HEK293 (cell line): ENCODE results near the gene IBA57.

Experiments
- CTCF ChIA-PET: fragments of 350-600 bp; formaldehyde crosslinking; extraction: SDS; loops from one replicate; lab custom pipeline; 2021; ENCODE audit warnings: antibody characterized with exemption; lab: Yijun Ruan, JAX
- POLR2A ChIA-PET: fragments of 300-600 bp; formaldehyde crosslinking; extraction: SDS; loops from one replicate; lab custom pipeline; 2020; ENCODE audit warnings: antibody characterized with exemption, inconsistent platforms; lab: Yijun Ruan, JAX
- H3K27ac ChIP-seq: fragments of 200-500 bp; sonication (Bioruptor generic); 2 replicates; pipeline ENCODE4 v1.5.1; 2014; ENCODE audit warnings: low read depth, low read length, control low read depth, inconsistent platforms; ENCODE audit errors: extremely low read depth
- H3K36me3 ChIP-seq, 2 experiments: fragments of 200-500 bp in 1 of 2; sonication (Bioruptor generic) in 1 of 2; 1 replicate in 1 of 2; 2 replicates in 1 of 2; pipeline ENCODE4 v1.5.1; 2014 to 2017; ENCODE audit warnings: inconsistent platforms in 2 of 2, low read length in 2 of 2; ENCODE audit not compliant: control insufficient read depth in 2 of 2, insufficient read depth in 1 of 2
- H3K4me1 ChIP-seq: fragments of 200-500 bp; sonication (Bioruptor generic); 2 replicates; pipeline ENCODE4 v1.5.1; 2014; ENCODE audit warnings: mild to moderate bottlenecking, low read length, inconsistent platforms; ENCODE audit not compliant: control insufficient read depth, insufficient read depth
- H3K4me3 ChIP-seq: 2 replicates; pipeline ENCODE4 v1.5.1; 2011; ENCODE audit warnings: low read depth, mild to moderate bottlenecking, control low read depth, low read length, moderate library complexity
- H3K9me3 ChIP-seq: fragments of 200-500 bp; sonication (Bioruptor generic); 2 replicates; pipeline ENCODE4 v1.5.1; 2014; ENCODE audit warnings: low read depth, low read length, inconsistent platforms; ENCODE audit not compliant: control insufficient read depth, insufficient read depth
- GLI4 ChIP-seq: fragments of 450-650 bp; formaldehyde crosslinking; IDR thresholded peaks from 2 replicates; pipeline ENCODE4 v1.5.1; 2016; ENCODE audit warnings: missing biosample characterization, missing genetic modification characterization
- GLIS2 ChIP-seq: fragments of 450-650 bp; formaldehyde crosslinking; IDR thresholded peaks from 2 replicates; pipeline ENCODE4 v1.5.1; 2016; ENCODE audit warnings: missing biosample characterization, missing genetic modification characterization
- MZF1 ChIP-seq: fragments of 450-650 bp; formaldehyde crosslinking; IDR thresholded peaks from 2 replicates; pipeline ENCODE4 v1.5.1; 2017; ENCODE audit warnings: missing biosample characterization, missing genetic modification characterization, borderline replicate concordance
- PRDM6 ChIP-seq: fragments of 450-650 bp; formaldehyde crosslinking; IDR thresholded peaks from 2 replicates; pipeline ENCODE4 v1.5.1; 2017; ENCODE audit warnings: missing biosample characterization, missing genetic modification characterization
- SETDB1 ChIP-seq: IDR thresholded peaks from one replicate; pipeline ENCODE4 v1.6.1; 2017; ENCODE audit warnings: mild to moderate bottlenecking, low read length, moderate library complexity, mixed read lengths; ENCODE audit not compliant: insufficient read length
- SP2 ChIP-seq: fragments of 450-650 bp; formaldehyde crosslinking; IDR thresholded peaks from 2 replicates; pipeline ENCODE4 v1.5.1; 2016; ENCODE audit warnings: missing biosample characterization, missing genetic modification characterization
- TSHZ1 ChIP-seq: fragments of 450-650 bp; formaldehyde crosslinking; IDR thresholded peaks from 2 replicates; pipeline ENCODE4 v1.5.1; 2016; ENCODE audit warnings: missing biosample characterization, missing genetic modification characterization, borderline replicate concordance
- WT1 ChIP-seq: fragments of 450-650 bp; formaldehyde crosslinking; IDR thresholded peaks from 2 replicates; pipeline ENCODE4 v1.5.1; 2016; ENCODE audit warnings: missing biosample characterization, missing genetic modification characterization
- ZBTB10 ChIP-seq: fragments of 450-650 bp; formaldehyde crosslinking; IDR thresholded peaks from 2 replicates; pipeline ENCODE4 v1.5.1; 2016; ENCODE audit warnings: missing biosample characterization, missing genetic modification characterization
- ZBTB21 ChIP-seq: fragments of 450-650 bp; formaldehyde crosslinking; IDR thresholded peaks from 2 replicates; pipeline ENCODE4 v1.5.1; 2017; ENCODE audit warnings: missing biosample characterization, missing genetic modification characterization
- ZBTB26 ChIP-seq: fragments of 450-650 bp; formaldehyde crosslinking; optimal IDR thresholded peaks from 2 replicates; pipeline ENCODE3; 2016; ENCODE audit warnings: missing biosample characterization, mild to moderate bottlenecking, missing genetic modification characterization
- ZBTB48 ChIP-seq: fragments of 450-650 bp; formaldehyde crosslinking; IDR thresholded peaks from 2 replicates; pipeline ENCODE4 v1.5.1; 2016; ENCODE audit warnings: missing biosample characterization, missing genetic modification characterization
- ZFHX2 ChIP-seq: fragments of 450-650 bp; formaldehyde crosslinking; conservative IDR thresholded peaks from 2 replicates; pipeline ENCODE4 v1.5.1; 2016; ENCODE audit warnings: missing biosample characterization, missing genetic modification characterization
- ZIC2 ChIP-seq: fragments of 450-650 bp; formaldehyde crosslinking; IDR thresholded peaks from 2 replicates; pipeline ENCODE4 v1.5.1; 2016; ENCODE audit warnings: missing biosample characterization, missing genetic modification characterization
- ZNF202 ChIP-seq: fragments of 450-650 bp; formaldehyde crosslinking; IDR thresholded peaks from 2 replicates; pipeline ENCODE4 v1.5.1; 2016; ENCODE audit warnings: missing biosample characterization, missing genetic modification characterization, borderline replicate concordance
- ZNF223 ChIP-seq: fragments of 450-650 bp; formaldehyde crosslinking; IDR thresholded peaks from 2 replicates; pipeline ENCODE4 v1.5.1; 2016; ENCODE audit warnings: missing biosample characterization, missing genetic modification characterization
- ZNF23 ChIP-seq: fragments of 450-650 bp; formaldehyde crosslinking; IDR thresholded peaks from 2 replicates; pipeline ENCODE4 v1.5.1; 2016; ENCODE audit warnings: missing biosample characterization, missing genetic modification characterization, borderline replicate concordance
- ZNF280D ChIP-seq: fragments of 450-650 bp; formaldehyde crosslinking; IDR thresholded peaks from 2 replicates; pipeline ENCODE4 v1.5.1; 2016; ENCODE audit warnings: missing biosample characterization, missing genetic modification characterization
- ZNF610 ChIP-seq: fragments of 450-650 bp; formaldehyde crosslinking; IDR thresholded peaks from 2 replicates; pipeline ENCODE4 v1.5.1; 2016; ENCODE audit warnings: missing biosample characterization, missing genetic modification characterization, borderline replicate concordance
- ZNF623 ChIP-seq: fragments of 450-650 bp; formaldehyde crosslinking; IDR thresholded peaks from 2 replicates; pipeline ENCODE4 v1.5.1; 2016; ENCODE audit warnings: missing biosample characterization, missing genetic modification characterization
- ZNF658 ChIP-seq: fragments of 450-650 bp; formaldehyde crosslinking; IDR thresholded peaks from 2 replicates; pipeline ENCODE4; 2016; ENCODE audit warnings: missing biosample characterization, missing genetic modification characterization
- ZNF660 ChIP-seq: fragments of 450-650 bp; IDR thresholded peaks from 2 replicates; pipeline ENCODE4 v1.5.1; 2018; ENCODE audit warnings: missing biosample characterization, mild to moderate bottlenecking, missing genetic modification characterization
- ZNF692 ChIP-seq: fragments of 450-650 bp; formaldehyde crosslinking; IDR thresholded peaks from 2 replicates; pipeline ENCODE4 v1.5.1; 2016; ENCODE audit warnings: missing biosample characterization, missing genetic modification characterization

IBA57 gene

GRCh38 chr1:228165372-228166169 is at the start of gene IBA57:
IBA57 (plus strand) TSS chr1:228165804; CDS start chr1:228165817, 13 bp downstream.
- H3K27ac ChIP-seq: peak within 1 kb of the TSS; percentile 96
- H3K9me3 ChIP-seq: no peaks in the 10 kb centered on the region
- peaks cover 0 to 3% of the 10 kb centered on the region in 2 experiments; a peak in 1 of 3 replicates for H3K36me3 ChIP-seq
- H3K4me3 ChIP-seq: peak within 1 kb of the TSS; percentile 62
- H3K4me1 ChIP-seq: peaks cover 4% of the 10 kb centered on the region
- POLR2A ChIA-PET: interaction anchor here (0.5 to 7.7 kb wide), 24 partner anchors 8 to 1436 kb away, joined by 3 to 82 read pairs (median 5); partner anchors contain the start of genes ARF1, GJC2, GUK1 and TRIM11
- CTCF ChIA-PET: interaction anchor here (0.5 to 6.1 kb wide), 27 partner anchors 8 to 1020 kb away, joined by 3 to 50 read pairs (median 4); no protein-coding TSS in a partner anchor
- TF ChIP-seq GLIS2: no peak
- TF ChIP-seq ZNF202 (tag by site-specific recombination): no peak
- TF ChIP-seq ZNF623 (tag by site-specific recombination): no peak
- TF ChIP-seq ZNF280D (tag by site-specific recombination): no peak
- no peak for TF ChIP-seq MZF1
- no peak for TF ChIP-seq GLI4
- TF ChIP-seq ZBTB21 (tag by site-specific recombination): peak; percentile 98
- TF ChIP-seq TSHZ1: peak; percentile 31; the same call in 1 of the 2 replicates
- peak; percentile 83 for TF ChIP-seq ZFHX2 (tag by site-specific recombination)
- TF ChIP-seq SETDB1: no peak
- TF ChIP-seq ZBTB10 (tag by site-specific recombination): no peak
- TF ChIP-seq ZBTB48 (tag by site-specific recombination): no peak; the same call in 1 of the 2 replicates
- peak; percentile 90 for TF ChIP-seq ZIC2 (tag by site-specific recombination)
- no peak; the same call in 1 of the 2 replicates for TF ChIP-seq PRDM6 (tag by site-specific recombination)
- peak; percentile 73 for TF ChIP-seq ZNF692 (tag by site-specific recombination)
- no peak for TF ChIP-seq ZNF23 (tag by site-specific recombination)
- peak; percentile 98 for TF ChIP-seq ZNF660 (tag by site-specific recombination)
- no peak for TF ChIP-seq ZNF223 (tag by site-specific recombination)
- peak; percentile 75 for TF ChIP-seq WT1 (tag by site-specific recombination)
- TF ChIP-seq ZBTB26 (tag by site-specific recombination): peak; percentile 99
- no peak for TF ChIP-seq ZNF610
- peak; percentile 91 for TF ChIP-seq SP2 (tag by site-specific recombination)
- no peak for TF ChIP-seq ZNF658 (tag by site-specific recombination)
